ENCODE results near the gene IMMP2L. TPM values are rescaled to one million over a fixed set of nuclear protein-coding genes. Genes with fewer than 3 reads are reported as not detected.

IMMP2L gene
- total RNA-seq, 1 donor from 2014 or later, result 20.0 TPM

- Mint-ChIP-seq H3K36me3 (ENCODE audit: low read depth) (no peaks in the 10 kb centered on the region), H3K9me3 (no peaks in the 10 kb centered on the region), H3K4me1 (ENCODE audit: low read depth) (no peaks in the 10 kb centered on the region), H3K4me3 (ENCODE audit: low read depth) (no peak overlapping the region), H3K27me3 (ENCODE audit: low read depth) (no peaks in the 10 kb centered on the region), H3K27ac (no peak overlapping the region)
- DNase-seq (ENCODE audit: low spot score), result no peak
- intact Hi-C loops (cut with micrococcal nuclease), result no loop called here
These were observed 22.0 kb downstream of the IMMP2L start for GRCh38 chr7:111540199-111540815.

DNA sequence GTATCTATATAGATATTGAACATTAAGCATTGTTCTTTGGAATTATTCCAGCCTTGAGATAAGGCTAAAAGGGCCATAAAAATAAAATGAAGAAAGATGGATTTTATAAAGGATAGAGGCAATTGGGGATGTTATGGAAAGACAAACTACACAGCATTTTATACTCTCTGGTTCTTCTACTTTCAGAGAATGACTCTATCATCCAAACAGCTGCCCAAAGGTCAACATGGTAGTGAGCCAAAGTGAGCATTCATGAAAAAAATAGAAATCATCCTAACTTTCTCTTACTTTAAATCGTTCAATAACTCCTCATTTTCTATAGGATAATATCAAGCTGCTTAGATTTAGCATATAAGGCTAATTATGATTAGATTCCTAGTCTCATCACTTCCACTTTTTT lies 25.2 kb downstream of the IMMP2L start:
- no peaks in the 10 kb centered on the region for H3K36me3 Mint-ChIP-seq (ENCODE audit: low read depth)
- H3K9me3 Mint-ChIP-seq, result no peaks in the 10 kb centered on the region
- intact Hi-C loops (cut with micrococcal nuclease), result no loop called here
- no peak for DNase-seq (ENCODE audit: low spot score)
- H3K4me1 Mint-ChIP-seq (ENCODE audit: low read depth), result peaks cover 3% of the 10 kb centered on the region
- no peak overlapping the region for H3K27ac Mint-ChIP-seq
- H3K27me3 Mint-ChIP-seq (ENCODE audit: low read depth), result no peaks in the 10 kb centered on the region
- H3K4me3 Mint-ChIP-seq (ENCODE audit: low read depth), result no peak overlapping the region

DNA sequence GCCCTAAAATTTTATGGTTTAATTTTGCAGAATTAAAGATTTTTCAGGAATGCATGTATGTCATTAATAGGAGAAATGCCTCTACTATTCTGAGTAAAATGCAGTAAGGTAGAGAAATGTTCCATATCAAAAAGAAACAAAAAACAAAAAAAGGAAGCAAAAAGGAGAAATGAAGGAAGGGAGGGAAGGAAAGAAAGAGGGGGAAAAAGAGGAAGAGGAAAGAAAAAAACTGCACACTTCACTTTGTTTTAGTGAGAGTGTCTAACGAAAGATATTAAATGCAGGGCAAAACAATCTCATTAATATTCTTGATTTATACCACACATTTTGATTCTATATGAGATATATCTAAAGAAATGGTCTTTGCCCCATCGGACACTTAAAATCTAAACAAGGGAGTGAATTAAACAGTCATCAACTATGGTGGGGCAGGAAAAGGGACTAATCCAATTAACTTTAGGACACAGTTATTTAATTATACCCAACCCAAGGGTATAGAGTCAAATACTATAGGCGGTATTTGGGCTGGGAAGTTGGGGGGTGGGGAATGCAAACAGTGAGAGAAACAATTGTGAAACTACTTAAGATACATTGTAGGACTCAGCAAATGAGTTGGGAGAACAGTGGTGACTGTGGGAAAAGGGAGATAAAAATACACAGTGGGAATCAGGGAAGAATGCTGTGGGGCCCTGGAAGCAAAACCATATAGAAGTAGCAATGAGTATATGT lies 27.0 kb downstream of the IMMP2L start:
- H3K27me3 Mint-ChIP-seq (ENCODE audit: low read depth), result no peaks in the 10 kb centered on the region
- H3K4me3 Mint-ChIP-seq (ENCODE audit: low read depth), result no peak overlapping the region
- H3K36me3 Mint-ChIP-seq (ENCODE audit: low read depth), result no peaks in the 10 kb centered on the region
- intact Hi-C loops (cut with micrococcal nuclease), result no loop called here
- no peak for DNase-seq (ENCODE audit: low spot score)
- H3K9me3 Mint-ChIP-seq, result no peaks in the 10 kb centered on the region
- peaks cover 4% of the 10 kb centered on the region for H3K4me1 Mint-ChIP-seq (ENCODE audit: low read depth)
- no peak overlapping the region for H3K27ac Mint-ChIP-seq

- H3K36me3 Mint-ChIP-seq (ENCODE audit: low read depth), result no peaks in the 10 kb centered on the region
- H3K9me3 Mint-ChIP-seq, result no peaks in the 10 kb centered on the region
- no peak for DNase-seq (ENCODE audit: low spot score)
- intact Hi-C loops (cut with micrococcal nuclease), result no loop called here
- H3K27me3 Mint-ChIP-seq (ENCODE audit: low read depth), result no peaks in the 10 kb centered on the region
- no peak overlapping the region for H3K4me3 Mint-ChIP-seq (ENCODE audit: low read depth)
- peaks cover 27% of the 10 kb centered on the region for H3K4me1 Mint-ChIP-seq (ENCODE audit: low read depth)
- H3K27ac Mint-ChIP-seq, result no peak overlapping the region
These were observed 29.7 kb downstream of the IMMP2L start for GRCh38 chr7:111532625-111533024.

DNA sequence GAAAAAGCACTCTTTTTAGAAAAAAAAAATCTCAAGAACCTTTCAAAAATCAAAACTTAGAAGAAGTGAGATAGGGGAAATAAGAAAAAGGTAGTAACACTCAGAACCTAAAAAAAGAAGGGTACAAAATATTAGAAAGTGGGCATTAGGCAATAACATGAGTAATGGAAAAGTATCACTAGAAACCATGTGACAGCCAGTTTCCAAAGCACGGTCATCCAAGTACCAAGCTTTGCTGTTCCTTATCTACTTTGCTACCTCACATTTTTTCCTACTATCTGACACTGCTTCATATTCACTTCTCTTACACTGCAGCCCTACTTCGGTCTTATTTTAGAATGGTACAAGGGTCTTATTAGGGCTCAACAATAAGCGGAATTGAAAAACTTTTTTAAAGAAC lies 30.3 kb downstream of the IMMP2L start:
- Mint-ChIP-seq H3K27me3 (ENCODE audit: low read depth) (no peaks in the 10 kb centered on the region), H3K9me3 (no peaks in the 10 kb centered on the region), H3K36me3 (ENCODE audit: low read depth) (no peaks in the 10 kb centered on the region), H3K27ac (no peak overlapping the region), H3K4me1 (ENCODE audit: low read depth) (peaks cover 32% of the 10 kb centered on the region), H3K4me3 (ENCODE audit: low read depth) (no peak overlapping the region)
- DNase-seq (ENCODE audit: low spot score), result no peak
- intact Hi-C loops (cut with micrococcal nuclease), result no loop called here

GRCh38 chr7:111530356-111530668 lies 32.0 kb downstream of the IMMP2L start:
- no peak for DNase-seq (ENCODE audit: low spot score)
- Mint-ChIP-seq H3K36me3 (ENCODE audit: low read depth) (no peaks in the 10 kb centered on the region), H3K9me3 (no peaks in the 10 kb centered on the region), H3K4me3 (ENCODE audit: low read depth) (no peak overlapping the region), H3K4me1 (ENCODE audit: low read depth) (peaks cover 44% of the 10 kb centered on the region), H3K27me3 (ENCODE audit: low read depth) (no peaks in the 10 kb centered on the region), H3K27ac (no peak overlapping the region)
- intact Hi-C loops (cut with micrococcal nuclease), result no loop called here

DNA sequence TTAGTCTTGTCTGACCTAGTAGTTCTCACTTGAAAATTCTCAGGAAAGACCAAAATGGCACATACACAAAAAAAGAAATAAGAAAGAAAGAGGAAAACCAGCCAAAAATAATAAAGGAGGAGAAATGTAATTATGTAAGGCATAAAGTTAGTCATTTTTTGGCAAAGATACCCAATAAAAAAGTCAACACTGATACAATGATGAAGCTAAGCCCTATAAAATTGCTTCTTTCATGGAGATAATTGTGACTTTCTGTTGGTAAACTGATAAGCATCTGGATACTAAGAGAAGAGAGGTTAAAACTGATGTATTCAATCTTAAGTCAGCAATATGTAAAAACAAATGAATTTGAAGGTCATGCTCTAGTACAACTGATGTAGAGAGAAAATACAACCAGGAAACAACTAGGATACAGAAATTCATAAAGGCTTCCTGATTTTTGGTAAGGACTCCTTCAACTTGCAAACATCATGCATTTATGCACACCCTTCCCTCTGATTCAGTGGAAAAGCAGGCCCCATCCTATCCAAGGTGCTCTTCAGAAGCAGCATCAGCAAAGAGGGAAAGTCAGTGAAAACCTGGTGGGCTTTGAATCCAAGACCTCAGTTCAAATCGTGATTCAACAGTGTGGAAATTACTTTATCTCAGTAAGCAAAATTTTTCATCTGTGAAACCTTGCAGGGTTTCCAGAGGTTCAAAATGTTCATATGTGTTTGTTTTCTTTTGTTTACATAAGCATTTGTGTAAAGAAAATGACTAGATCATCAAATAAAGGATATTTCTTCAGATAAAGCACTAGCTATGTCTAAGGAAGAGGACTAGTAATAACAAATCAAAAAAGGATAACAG lies 32.6 kb downstream of the IMMP2L start:
- Mint-ChIP-seq H3K36me3 (ENCODE audit: low read depth) (no peaks in the 10 kb centered on the region), H3K9me3 (no peaks in the 10 kb centered on the region), H3K27me3 (ENCODE audit: low read depth) (no peaks in the 10 kb centered on the region), H3K4me1 (ENCODE audit: low read depth) (peaks cover 49% of the 10 kb centered on the region), H3K27ac (peak overlapping the region; percentile 39), H3K4me3 (ENCODE audit: low read depth) (no peak overlapping the region)
- intact Hi-C loops (cut with micrococcal nuclease), result no loop called here
- no peak for DNase-seq (ENCODE audit: low spot score)

DNA sequence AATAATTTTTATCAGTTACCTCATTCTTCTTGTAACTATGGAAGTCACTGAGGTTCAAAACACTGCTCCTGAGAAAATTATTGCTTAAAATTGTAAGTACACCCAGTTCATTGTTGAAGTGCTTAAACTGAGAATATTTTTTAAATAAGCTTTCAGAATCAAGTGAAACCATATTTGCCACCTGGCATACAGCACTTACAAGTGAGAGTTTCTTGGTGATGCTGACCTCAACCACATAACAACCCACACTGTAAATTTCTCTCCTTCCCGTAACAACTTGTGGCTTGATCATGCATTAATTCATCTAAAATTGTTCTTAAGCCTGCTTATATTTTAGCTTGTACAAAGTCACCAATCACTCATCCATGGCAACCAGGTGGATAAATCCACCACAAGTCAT lies 34.0 kb downstream of the IMMP2L start:
- peaks cover 53% of the 10 kb centered on the region for H3K4me1 Mint-ChIP-seq (ENCODE audit: low read depth)
- H3K4me3 Mint-ChIP-seq (ENCODE audit: low read depth), result no peak overlapping the region
- no peak for DNase-seq (ENCODE audit: low spot score)
- intact Hi-C loops (cut with micrococcal nuclease), result no loop called here
- H3K27ac Mint-ChIP-seq, result no peak overlapping the region
- no peaks in the 10 kb centered on the region for H3K9me3 Mint-ChIP-seq
- H3K27me3 Mint-ChIP-seq (ENCODE audit: low read depth), result no peaks in the 10 kb centered on the region
- no peaks in the 10 kb centered on the region for H3K36me3 Mint-ChIP-seq (ENCODE audit: low read depth)

GRCh38 chr7:111527545-111527944 lies 34.7 kb downstream of the IMMP2L start:
- DNase-seq (ENCODE audit: low spot score), result no peak
- no peaks in the 10 kb centered on the region for H3K9me3 Mint-ChIP-seq
- no peak overlapping the region for H3K4me3 Mint-ChIP-seq (ENCODE audit: low read depth)
- no peaks in the 10 kb centered on the region for H3K36me3 Mint-ChIP-seq (ENCODE audit: low read depth)
- intact Hi-C loops (cut with micrococcal nuclease), result no loop called here
- H3K27me3 Mint-ChIP-seq (ENCODE audit: low read depth), result no peaks in the 10 kb centered on the region
- H3K27ac Mint-ChIP-seq, result no peak overlapping the region
- H3K4me1 Mint-ChIP-seq (ENCODE audit: low read depth), result peaks cover 53% of the 10 kb centered on the region

- no peaks in the 10 kb centered on the region for H3K36me3 Mint-ChIP-seq (ENCODE audit: low read depth)
- H3K27ac Mint-ChIP-seq, result no peak overlapping the region
- intact Hi-C loops (cut with micrococcal nuclease), result no loop called here
- H3K9me3 Mint-ChIP-seq, result peaks cover 6% of the 10 kb centered on the region
- H3K4me1 Mint-ChIP-seq (ENCODE audit: low read depth), result peaks cover 49% of the 10 kb centered on the region
- no peak for DNase-seq (ENCODE audit: low spot score)
- H3K27me3 Mint-ChIP-seq (ENCODE audit: low read depth), result no peaks in the 10 kb centered on the region
- H3K4me3 Mint-ChIP-seq (ENCODE audit: low read depth), result no peak overlapping the region
These were observed 37.2 kb downstream of the IMMP2L start for GRCh38 chr7:111525100-111525499.

- Mint-ChIP-seq H3K27ac (no peak overlapping the region), H3K4me1 (ENCODE audit: low read depth) (peaks cover 18% of the 10 kb centered on the region), H3K9me3 (peaks cover 6% of the 10 kb centered on the region), H3K27me3 (ENCODE audit: low read depth) (no peaks in the 10 kb centered on the region), H3K36me3 (ENCODE audit: low read depth) (peaks cover 7% of the 10 kb centered on the region), H3K4me3 (ENCODE audit: low read depth) (no peak overlapping the region)
- DNase-seq (ENCODE audit: low spot score), result no peak
- intact Hi-C loops (cut with micrococcal nuclease), result no loop called here
These were observed 40.6 kb downstream of the IMMP2L start for GRCh38 chr7:111521660-111522059.

GRCh38 chr7:111518264-111518663 lies 44.0 kb downstream of the IMMP2L start:
- Mint-ChIP-seq H3K9me3 (peaks cover 6% of the 10 kb centered on the region), H3K4me1 (ENCODE audit: low read depth) (peaks cover 1% of the 10 kb centered on the region), H3K36me3 (ENCODE audit: low read depth) (peaks cover 7% of the 10 kb centered on the region), H3K4me3 (ENCODE audit: low read depth) (no peak overlapping the region), H3K27ac (no peak overlapping the region), H3K27me3 (ENCODE audit: low read depth) (no peaks in the 10 kb centered on the region)
- intact Hi-C loops (cut with micrococcal nuclease), result no loop called here
- no peak for DNase-seq (ENCODE audit: low spot score)

DNA sequence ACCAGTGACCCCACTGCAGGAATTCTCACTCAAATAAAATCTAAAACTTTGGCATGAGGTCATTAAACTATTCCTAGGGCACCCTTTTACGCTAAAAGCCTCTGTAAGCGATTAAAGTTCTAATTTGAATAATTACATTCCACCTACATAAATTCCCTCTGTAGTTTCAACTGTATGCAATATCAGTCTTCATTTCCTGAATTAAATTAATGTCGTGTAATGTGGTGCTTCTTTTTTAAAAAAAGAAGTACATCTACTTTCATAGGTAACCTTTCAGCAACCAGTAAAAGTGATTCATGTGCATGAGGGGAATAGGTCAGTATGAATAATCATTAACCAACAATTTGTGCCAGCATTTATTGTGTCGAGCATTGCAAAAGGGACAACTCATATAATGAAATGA lies 44.7 kb downstream of the IMMP2L start:
- peaks cover 1% of the 10 kb centered on the region for H3K4me1 Mint-ChIP-seq (ENCODE audit: low read depth)
- no peaks in the 10 kb centered on the region for H3K27me3 Mint-ChIP-seq (ENCODE audit: low read depth)
- H3K27ac Mint-ChIP-seq, result no peak overlapping the region
- peaks cover 6% of the 10 kb centered on the region for H3K9me3 Mint-ChIP-seq
- intact Hi-C loops (cut with micrococcal nuclease), result no loop called here
- peaks cover 7% of the 10 kb centered on the region for H3K36me3 Mint-ChIP-seq (ENCODE audit: low read depth)
- DNase-seq (ENCODE audit: low spot score), result no peak
- H3K4me3 Mint-ChIP-seq (ENCODE audit: low read depth), result no peak overlapping the region

Data from activated T-helper 2 cell treated with anti-CD3 and anti-CD28 coated beads, Interferon-gamma antibody, Interleukin-2, Interleukin-4, amounts not matched to agents 10 μg/mL and 5 μg/mL and 100 μg/mL, durations not matched to agents 14 hours and 24 hours and 36 hours (primary cell).